HG03095 (cell line): Measurements from ENCODE around the gene GPR152.

Experiments used
- ATAC-seq: cut with Tn5 transposase; IDR thresholded peaks from one replicate; pipeline ENCODE4 v1.9.1; 2021; ENCODE audit warnings: moderate library complexity; ENCODE audit not compliant: unreplicated experiment

Gene GPR152

GRCh38 chr11:67442504-67443404 lies 9.8 kb downstream of the GPR152 start:
- ATAC-seq = no peak

GRCh38 chr11:67441731-67442351 lies 10.7 kb downstream of the GPR152 start:
- no peak for ATAC-seq

GRCh38 chr11:67441098-67441563 lies 11.4 kb downstream of the GPR152 start:
- ATAC-seq = no peak

- ATAC-seq = no peak
These were observed 12.1 kb downstream of the GPR152 start for GRCh38 chr11:67440229-67441097.

- ATAC-seq = no peak
These were observed 13.0 kb downstream of the GPR152 start for GRCh38 chr11:67439321-67440228.

- no peak for ATAC-seq
These were observed 14.2 kb downstream of the GPR152 start for GRCh38 chr11:67438158-67438902.

GRCh38 chr11:67437809-67438157 lies 14.7 kb downstream of the GPR152 start:
- no peak for ATAC-seq

- no peak for ATAC-seq
These were observed 15.3 kb downstream of the GPR152 start, which contains the start of gene PTPRCAP for GRCh38 chr11:67437082-67437808. Gene PTPRCAP (minus strand): TSS chr11:67437682. CDS start chr11:67437619, 63 bp downstream.

- no peak for ATAC-seq
These were observed 16.0 kb downstream of the GPR152 start for GRCh38 chr11:67436459-67437081.

- no peak for ATAC-seq
These were observed 16.6 kb downstream of the GPR152 start for GRCh38 chr11:67435727-67436458.

GRCh38 chr11:67435031-67435726 lies 17.4 kb downstream of the GPR152 start:
- ATAC-seq = no peak

GRCh38 chr11:67434395-67434881 lies 18.1 kb downstream of the GPR152 start:
- ATAC-seq = no peak

GRCh38 chr11:67433536-67434394 lies 18.8 kb downstream of the GPR152 start:
- no peak for ATAC-seq

GRCh38 chr11:67432655-67433349 lies 19.7 kb downstream of the GPR152 start:
- ATAC-seq = no peak
